Skeletal muscle tissue (tissue), 4 donors: ENCODE results near the gene GRID1. TPM values are rescaled to one million over a fixed set of nuclear protein-coding genes. Genes with fewer than 3 reads are reported as not detected.

Experiments used
- H3K27ac ChIP-seq: one replicate; pipeline ENCODE4 v1.7.0; 2013; ENCODE audit warnings: mild to moderate bottlenecking, low read depth, low read length, inconsistent platforms
- H3K27me3 ChIP-seq, 3 donors: one replicate each; pipeline ENCODE4 v1.7.0; 2013; ENCODE audit warnings: low read length in 3 of 3; ENCODE audit not compliant: control insufficient read depth in 3 of 3, insufficient read depth in 3 of 3
- H3K36me3 ChIP-seq, 3 donors: one replicate each; pipeline ENCODE4 v1.7.0; 2013; ENCODE audit warnings: low read length in 3 of 3; ENCODE audit not compliant: control insufficient read depth in 3 of 3, insufficient read depth in 3 of 3
- H3K4me1 ChIP-seq, 3 donors: one replicate each; pipeline ENCODE4 v1.7.0; 2013; ENCODE audit warnings: low read length in 3 of 3, mild to moderate bottlenecking in 3 of 3; ENCODE audit not compliant: control insufficient read depth in 3 of 3, insufficient read depth in 3 of 3
- H3K4me3 ChIP-seq, 3 donors: one replicate each; pipeline ENCODE4 v1.7.0; 2013; ENCODE audit warnings: low read length in 3 of 3
- H3K9ac ChIP-seq, 3 donors: one replicate each; pipeline ENCODE4 v1.7.0; 2013; ENCODE audit warnings: low read length in 3 of 3, mild to moderate bottlenecking in 3 of 3, moderate library complexity in 2 of 3, low read depth in 1 of 3
- H3K9me3 ChIP-seq, 3 donors: one replicate each; pipeline ENCODE4 v1.7.0; 2013; ENCODE audit warnings: low read length in 3 of 3; ENCODE audit not compliant: control insufficient read depth in 3 of 3
- total RNA-seq: library from RNA; depleted of rRNA; stranded (reverse); fragments of >200 nt; gene quantifications from one replicate; pipeline ENCODE4 v1.2.3, GENCODE V29; 2014
- donor health status: Osteomylitis.

GRID1 gene
- total RNA-seq, 1 donor from 2014 or later = 2.1 TPM

- Histone ChIP-seq H3K27me3 (peaks cover 3 to 27% (median 11%) of the 10 kb centered on the region in 3 donors), H3K9me3 (no peaks in the 10 kb centered on the region), H3K36me3 (no peaks in the 10 kb centered on the region), H3K27ac (no peak overlapping the region), H3K9ac (no peak overlapping the region), H3K4me1 (no peaks in the 10 kb centered on the region), H3K4me3 (no peak overlapping the region)
These were observed 278.9 kb downstream of the GRID1 start for GRCh38 chr10:86087716-86088115.

GRCh38 chr10:86086418-86086817 lies 280.2 kb downstream of the GRID1 start:
- Histone ChIP-seq H3K4me3 (no peak overlapping the region), H3K36me3 (no peaks in the 10 kb centered on the region), H3K4me1 (no peaks in the 10 kb centered on the region), H3K9ac (no peak overlapping the region), H3K27ac (no peak overlapping the region), H3K27me3 (peaks cover 3 to 31% (median 11%) of the 10 kb centered on the region in 3 donors), H3K9me3 (no peaks in the 10 kb centered on the region)

- no peaks in the 10 kb centered on the region for H3K4me1 ChIP-seq
- H3K4me3 ChIP-seq = no peak overlapping the region
- H3K27ac ChIP-seq = no peak overlapping the region
- H3K36me3 ChIP-seq = no peaks in the 10 kb centered on the region
- H3K9ac ChIP-seq = no peak overlapping the region
- peaks cover 3 to 31% (median 11%) of the 10 kb centered on the region in 3 donors for H3K27me3 ChIP-seq
- no peaks in the 10 kb centered on the region for H3K9me3 ChIP-seq
These were observed 280.9 kb downstream of the GRID1 start for GRCh38 chr10:86085686-86086085.

- Histone ChIP-seq H3K4me1 (no peaks in the 10 kb centered on the region), H3K9ac (no peak overlapping the region), H3K36me3 (no peaks in the 10 kb centered on the region), H3K9me3 (no peaks in the 10 kb centered on the region), H3K27ac (no peak overlapping the region), H3K4me3 (no peak overlapping the region), H3K27me3 (peaks cover 3 to 31% (median 11%) of the 10 kb centered on the region in 3 donors)
These were observed 281.5 kb downstream of the GRID1 start for GRCh38 chr10:86085136-86085535.

- peaks cover 3 to 31% (median 11%) of the 10 kb centered on the region in 3 donors for H3K27me3 ChIP-seq
- H3K27ac ChIP-seq = no peak overlapping the region
- no peaks in the 10 kb centered on the region for H3K36me3 ChIP-seq
- no peaks in the 10 kb centered on the region for H3K4me1 ChIP-seq
- H3K9ac ChIP-seq = no peak overlapping the region
- H3K9me3 ChIP-seq = no peaks in the 10 kb centered on the region
- H3K4me3 ChIP-seq = no peak overlapping the region
These were observed 282.0 kb downstream of the GRID1 start for GRCh38 chr10:86084585-86084984.

- H3K27ac ChIP-seq = no peak overlapping the region
- peaks cover 3 to 28% (median 11%) of the 10 kb centered on the region in 3 donors for H3K27me3 ChIP-seq
- no peak overlapping the region for H3K4me3 ChIP-seq
- H3K36me3 ChIP-seq = no peaks in the 10 kb centered on the region
- no peak overlapping the region for H3K9ac ChIP-seq
- H3K4me1 ChIP-seq = no peaks in the 10 kb centered on the region
- H3K9me3 ChIP-seq = no peaks in the 10 kb centered on the region
These were observed 282.9 kb downstream of the GRID1 start for GRCh38 chr10:86083664-86084175.

GRCh38 chr10:86083206-86083605 lies 283.4 kb downstream of the GRID1 start:
- Histone ChIP-seq H3K27me3 (peaks cover 3 to 25% (median 11%) of the 10 kb centered on the region in 3 donors), H3K9ac (no peak overlapping the region), H3K4me1 (no peaks in the 10 kb centered on the region), H3K9me3 (no peaks in the 10 kb centered on the region), H3K4me3 (no peak overlapping the region), H3K27ac (no peak overlapping the region), H3K36me3 (no peaks in the 10 kb centered on the region)

GRCh38 chr10:86082556-86082955 lies 284.0 kb downstream of the GRID1 start:
- Histone ChIP-seq H3K27ac (no peak overlapping the region), H3K36me3 (no peaks in the 10 kb centered on the region), H3K4me3 (no peak overlapping the region), H3K27me3 (peaks cover 3 to 25% (median 8%) of the 10 kb centered on the region in 3 donors), H3K9ac (no peak overlapping the region), H3K4me1 (no peaks in the 10 kb centered on the region), H3K9me3 (no peaks in the 10 kb centered on the region)

GRCh38 chr10:86079088-86079487 lies 287.5 kb downstream of the GRID1 start:
- H3K36me3 ChIP-seq = no peaks in the 10 kb centered on the region
- H3K4me3 ChIP-seq = no peak overlapping the region
- H3K4me1 ChIP-seq = no peaks in the 10 kb centered on the region
- H3K27ac ChIP-seq = no peak overlapping the region
- no peaks in the 10 kb centered on the region for H3K9me3 ChIP-seq
- peaks cover 3 to 16% (median 8%) of the 10 kb centered on the region in 3 donors for H3K27me3 ChIP-seq
- no peak overlapping the region for H3K9ac ChIP-seq

- H3K27ac ChIP-seq = no peak overlapping the region
These were observed 288.0 kb downstream of the GRID1 start for GRCh38 chr10:86078639-86079035.

More at GRCh38 chr10:86078639-86079035, 288.0 kb downstream of the GRID1 start:
- peaks cover 3 to 12% (median 4%) of the 10 kb centered on the region in 3 donors for H3K27me3 ChIP-seq
- H3K4me3 ChIP-seq = no peak overlapping the region
- H3K4me1 ChIP-seq = no peaks in the 10 kb centered on the region
- no peaks in the 10 kb centered on the region for H3K36me3 ChIP-seq
- no peaks in the 10 kb centered on the region for H3K9me3 ChIP-seq
- H3K9ac ChIP-seq = no peak overlapping the region
